Measurements from ENCODE around the gene PRDM10.
"Not testable (repeated sequence)": the region's sequence is repeated elsewhere in the genome, so short reads cannot be mapped to it uniquely, and the experiment has no call there.

The PRDM10 gene

DNA sequence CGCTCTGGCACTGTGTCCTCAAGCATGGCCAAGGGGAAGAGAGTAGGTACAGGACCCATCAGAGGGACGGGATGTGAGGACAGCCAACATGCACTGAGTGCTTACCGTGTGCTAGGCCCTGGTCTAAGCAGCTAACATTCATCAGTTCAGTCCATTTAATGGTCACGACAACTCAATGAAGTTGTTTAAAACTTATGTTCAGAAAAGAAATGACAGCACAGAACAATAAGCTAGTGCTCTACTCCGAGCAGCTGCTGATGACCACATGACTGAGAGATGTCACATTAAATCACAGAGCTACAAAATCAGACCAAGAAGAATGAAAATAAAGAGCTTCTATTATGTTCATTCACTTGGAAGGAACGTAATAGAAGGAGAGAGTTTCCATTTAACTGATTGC is 26.3 kb downstream of the PRDM10 start:
- no peak for DNase-seq (ENCODE audit: low read depth in 3 of 3)

DNA sequence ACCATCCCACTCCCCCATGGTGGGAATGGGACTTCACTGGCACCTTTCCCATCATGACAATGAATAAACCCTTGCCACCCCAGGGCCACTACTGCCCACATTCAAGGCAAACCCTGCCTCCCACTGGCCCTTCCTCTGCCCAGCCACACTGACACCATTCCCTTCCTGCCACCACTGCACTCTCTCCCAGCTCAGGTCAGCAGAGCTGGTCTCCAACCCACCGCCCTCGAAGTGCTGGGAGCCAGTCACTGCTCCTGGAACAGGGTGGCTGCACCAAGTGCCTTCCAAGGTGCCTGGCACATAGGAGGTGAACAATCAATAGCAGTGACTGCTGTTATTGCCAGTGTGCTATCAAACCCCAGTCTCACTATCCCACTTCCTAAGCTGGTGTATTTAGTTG is 27.1 kb downstream of the PRDM10 start:
- DNase-seq (ENCODE audit: low read depth in 3 of 3) = no peak

- no peak for DNase-seq (ENCODE audit: low read depth in 3 of 3)
Measured at GRCh38 chr11:129974672-129975071, 28.0 kb downstream of the PRDM10 start.

- DNase-seq (ENCODE audit: low read depth in 3 of 3) = no peak
Measured at GRCh38 chr11:129974237-129974636, 28.4 kb downstream of the PRDM10 start.

DNA sequence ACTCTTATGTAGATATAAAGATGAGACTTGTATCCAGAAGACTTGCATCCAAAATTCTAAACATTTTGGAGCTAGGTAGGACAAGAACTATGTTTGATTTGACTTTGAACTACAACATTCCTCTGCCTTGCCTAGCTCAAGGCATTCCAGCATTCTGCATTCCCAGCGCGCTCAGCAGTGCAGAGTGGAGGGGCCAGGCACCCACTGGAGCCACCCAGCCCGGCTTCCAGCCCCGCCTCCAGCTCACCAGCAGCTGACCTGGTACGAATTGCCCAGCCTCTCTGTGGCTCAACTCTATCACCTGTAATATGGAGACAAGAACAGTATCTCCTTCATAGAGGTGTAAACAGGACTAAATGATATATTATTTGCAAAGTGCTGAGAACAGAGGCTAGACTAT is 28.8 kb downstream of the PRDM10 start:
- DNase-seq (ENCODE audit: low read depth in 3 of 3) = no peak

GRCh38 chr11:129973068-129973467 is 29.6 kb downstream of the PRDM10 start:
- no peak for DNase-seq (ENCODE audit: low read depth in 3 of 3)

DNA sequence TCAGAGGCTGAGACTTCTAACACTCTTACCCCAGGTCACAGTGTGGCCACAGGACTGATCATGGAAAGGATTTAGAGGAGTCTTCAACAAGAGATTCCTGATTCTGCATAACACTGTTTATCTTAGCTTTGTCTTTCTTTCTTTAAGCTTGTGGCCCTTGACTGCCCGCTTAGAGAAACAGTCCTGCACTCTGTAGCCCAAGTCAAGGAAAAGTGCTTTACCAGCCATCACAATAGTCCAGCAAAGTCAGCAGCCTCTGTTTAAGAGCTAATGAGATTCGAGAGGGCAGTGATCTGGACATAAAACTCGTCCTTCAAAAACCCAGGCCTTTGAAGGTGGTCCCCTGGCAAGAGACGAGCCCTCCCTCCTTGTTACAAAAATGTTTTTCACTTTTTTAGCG is 30.0 kb downstream of the PRDM10 start:
- no peak for DNase-seq (ENCODE audit: low read depth in 3 of 3)

DNA sequence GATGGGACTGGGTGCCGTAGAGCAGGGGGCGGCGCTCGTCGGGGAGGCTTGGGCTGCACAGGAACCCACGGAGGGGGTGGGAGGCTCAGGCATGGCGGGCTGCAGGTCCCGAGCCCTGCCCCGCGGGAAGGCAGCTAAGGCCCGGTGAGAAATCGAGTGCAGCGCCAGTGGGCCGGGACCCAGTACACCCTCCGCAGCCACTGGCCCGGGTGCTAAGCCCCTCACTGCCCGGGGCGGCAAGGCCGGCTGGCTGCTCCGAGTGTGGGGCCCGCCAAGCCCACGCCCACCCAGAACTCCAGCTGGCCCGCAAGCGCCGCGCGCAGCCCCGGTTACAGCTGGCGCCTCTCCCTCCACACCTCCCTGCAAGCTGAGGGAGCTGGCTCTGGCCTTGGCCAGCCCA is 30.8 kb downstream of the PRDM10 start:
- not testable (repeated sequence) for DNase-seq (ENCODE audit: low read depth in 3 of 3)

- DNase-seq (ENCODE audit: low read depth in 3 of 3) = no peak
Measured at GRCh38 chr11:129969920-129970319, 32.7 kb downstream of the PRDM10 start.

DNA sequence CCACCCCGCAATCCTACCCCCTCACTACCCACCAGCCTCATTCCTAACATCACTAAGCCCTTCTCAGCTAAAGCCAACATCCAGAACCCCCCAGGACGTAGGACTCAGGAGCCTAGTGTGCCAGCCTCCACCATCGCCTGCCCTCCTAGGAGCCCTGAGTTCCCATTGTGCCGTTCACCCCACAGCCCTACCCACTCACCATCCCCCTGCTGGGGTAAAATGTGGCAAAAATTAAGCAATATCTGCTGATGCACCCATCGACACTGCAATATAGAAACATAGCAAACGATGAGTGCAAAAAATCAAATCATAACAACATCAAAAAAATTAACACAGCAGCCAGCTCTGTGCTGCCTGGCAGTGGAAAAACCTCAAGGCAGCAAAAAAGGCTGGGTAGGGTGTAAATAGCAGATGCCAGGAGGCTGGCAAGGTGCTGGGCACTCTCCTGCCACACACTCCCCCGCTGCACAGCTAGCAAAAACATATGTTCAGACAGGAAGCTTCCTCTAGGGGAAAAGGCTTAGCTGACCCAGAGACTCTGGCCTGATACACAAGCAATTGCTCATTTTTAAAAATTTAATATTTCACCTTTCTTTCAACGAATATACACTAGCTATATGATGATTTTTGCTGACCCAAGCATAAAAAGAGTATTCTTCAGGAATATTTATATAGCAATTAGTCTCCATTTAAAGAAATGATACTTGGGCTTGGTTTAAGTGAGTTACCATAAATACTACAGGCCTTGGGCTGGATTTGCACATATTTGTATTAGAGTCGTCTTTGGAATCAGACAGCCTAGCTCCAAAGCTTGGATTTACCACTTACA is 33.8 kb downstream of the PRDM10 start:
- no peak for DNase-seq (ENCODE audit: low read depth in 3 of 3)

DNA sequence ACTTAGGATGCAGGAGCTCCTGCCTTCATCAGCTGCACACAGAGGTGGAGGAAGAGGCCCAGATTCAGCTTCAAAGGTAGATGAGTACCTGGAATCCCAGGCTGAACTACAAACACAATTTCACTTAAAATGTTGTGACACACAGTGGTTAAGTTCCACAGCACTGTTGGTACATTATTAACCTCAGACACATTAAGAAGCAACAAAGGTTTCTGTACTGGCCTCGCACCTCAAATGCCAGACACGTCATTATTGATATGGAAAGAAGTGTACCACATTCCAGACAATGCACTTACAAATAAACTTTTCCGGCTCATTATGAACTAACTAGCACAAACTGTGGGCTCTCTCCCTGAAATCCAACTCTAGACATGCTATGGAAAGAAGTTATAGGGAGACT is 34.6 kb downstream of the PRDM10 start:
- no peak for DNase-seq (ENCODE audit: low read depth in 3 of 3)

GRCh38 chr11:129965248-129965647 is 37.4 kb downstream of the PRDM10 start:
- no peak for DNase-seq (ENCODE audit: low read depth in 3 of 3)

DNA sequence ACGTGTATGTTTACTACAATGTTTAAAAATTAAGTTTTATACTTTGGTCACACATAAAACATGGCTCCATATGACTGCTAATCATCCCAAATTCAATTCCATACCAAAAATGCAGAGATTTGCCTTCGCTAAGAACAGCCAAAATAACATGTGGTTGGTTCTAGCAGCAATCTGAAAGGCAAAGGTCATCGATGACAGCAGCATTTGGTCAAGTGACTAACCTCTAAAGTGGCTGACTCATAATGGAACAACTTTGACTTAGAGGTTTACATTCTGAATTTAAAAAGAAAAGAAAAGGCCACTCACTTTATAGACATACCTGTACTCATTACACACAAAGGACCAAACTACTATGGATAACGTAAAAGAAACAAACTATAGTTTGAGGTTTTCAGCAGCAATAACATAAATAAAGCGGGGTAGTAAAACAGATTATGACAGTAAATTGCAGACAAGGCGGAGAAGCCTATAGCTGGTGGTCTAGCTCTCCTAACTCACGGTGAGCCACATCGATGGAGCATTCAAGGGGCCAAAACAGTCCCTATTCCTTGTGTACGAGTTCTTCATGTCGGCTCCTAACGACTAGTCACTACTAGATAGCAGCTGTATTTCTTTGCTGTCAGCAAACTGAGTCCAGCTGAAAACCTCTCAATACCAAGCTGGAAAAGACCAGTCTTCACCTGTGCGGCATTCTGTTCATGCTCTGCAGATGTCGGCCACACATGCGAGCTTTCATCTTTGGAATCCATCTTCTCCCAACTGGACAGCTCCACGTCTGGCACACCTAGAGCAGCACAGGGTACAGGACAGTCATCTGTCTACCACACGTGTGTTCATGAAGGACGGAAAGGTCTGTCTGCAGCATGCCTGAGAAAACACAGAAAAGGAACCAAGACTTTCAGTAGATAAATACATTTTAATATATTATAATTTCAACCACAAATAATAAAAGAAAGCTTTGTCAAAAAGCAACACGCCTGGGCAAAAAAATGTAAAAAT is 42.1 kb downstream of the PRDM10 start:
- no peak for DNase-seq (ENCODE audit: low read depth in 3 of 3)

DNA sequence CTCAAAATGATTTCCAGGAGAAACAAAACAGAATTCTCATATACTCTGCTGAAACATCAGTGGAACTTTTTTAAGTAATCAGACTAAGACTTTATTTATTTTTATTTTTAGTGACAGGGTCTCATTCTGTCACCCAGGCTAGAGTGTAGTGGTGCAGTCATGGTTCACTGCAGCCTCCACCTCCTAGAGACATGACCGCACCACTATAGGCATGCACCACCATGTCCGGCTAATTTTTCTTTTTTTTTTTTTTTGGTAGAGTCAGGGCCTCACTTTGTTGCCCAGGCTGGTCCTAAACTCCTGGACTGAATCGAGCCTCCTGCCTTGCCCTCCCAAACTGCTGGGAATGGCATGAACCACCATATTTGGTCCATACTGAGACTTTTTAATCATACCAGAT is 42.9 kb downstream of the PRDM10 start:
- no peak for DNase-seq (ENCODE audit: low read depth in 3 of 3)

GRCh38 chr11:129955282-129955681 is 47.4 kb downstream of the PRDM10 start:
- no peak for DNase-seq (ENCODE audit: low read depth in 3 of 3)

GRCh38 chr11:129954703-129955102 is 47.9 kb downstream of the PRDM10 start:
- DNase-seq (ENCODE audit: low read depth in 3 of 3) = not testable (repeated sequence)

DNA sequence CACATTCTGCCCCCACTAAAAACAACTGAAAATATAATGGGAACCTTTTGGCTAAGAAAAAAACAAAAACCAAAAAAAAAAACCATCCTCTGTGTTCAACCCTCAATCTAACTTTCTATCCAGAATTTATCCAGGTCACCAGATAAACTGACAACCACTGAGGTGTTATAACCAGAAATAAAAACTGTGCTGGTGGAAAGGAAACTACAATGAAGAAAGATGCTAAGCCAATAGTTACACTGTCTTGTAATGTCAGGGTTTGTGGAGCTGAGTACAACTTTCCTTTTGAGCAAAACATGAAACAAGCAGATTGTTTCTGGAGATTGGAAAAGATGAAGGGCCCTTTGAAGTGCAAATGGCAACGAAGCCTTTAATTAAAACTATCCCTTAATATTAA is 50.8 kb downstream of the PRDM10 start:
- no peak for DNase-seq (ENCODE audit: low read depth in 3 of 3)

DNA sequence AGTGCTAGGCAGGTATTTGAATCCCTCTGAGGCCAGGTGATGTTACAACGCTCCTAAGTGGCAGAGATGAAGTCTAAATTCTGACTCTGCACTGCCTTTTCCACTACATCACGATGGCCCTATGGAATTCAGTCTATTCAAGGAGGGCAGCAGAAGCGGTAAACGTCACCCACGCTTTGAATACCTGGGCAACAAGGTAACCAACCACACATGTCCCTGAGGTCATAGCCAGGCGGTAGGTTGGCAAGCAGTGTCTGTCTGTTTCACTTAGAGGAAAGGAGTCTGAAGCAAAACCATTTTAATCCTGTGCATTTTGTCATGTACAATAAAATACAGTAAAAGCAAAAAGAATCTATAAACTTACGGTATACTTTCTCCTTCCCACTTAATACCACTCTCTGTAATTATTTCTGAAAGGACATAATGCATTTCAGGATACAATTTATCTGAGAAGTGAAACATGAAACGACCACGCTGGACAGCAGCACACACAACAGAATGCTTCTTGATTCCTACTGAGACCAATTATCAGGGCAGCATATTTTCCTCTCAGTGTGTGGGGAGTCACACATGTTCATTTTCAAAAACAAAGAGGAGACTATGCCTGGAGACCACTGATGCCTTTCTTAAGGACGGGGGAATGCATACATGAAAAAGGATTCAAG is 51.3 kb downstream of the PRDM10 start:
- DNase-seq (ENCODE audit: low read depth in 3 of 3) = no peak

GRCh38 chr11:129950101-129951091 is 52.2 kb downstream of the PRDM10 start:
- DNase-seq (ENCODE audit: low read depth in 3 of 3) = no peak

DNA sequence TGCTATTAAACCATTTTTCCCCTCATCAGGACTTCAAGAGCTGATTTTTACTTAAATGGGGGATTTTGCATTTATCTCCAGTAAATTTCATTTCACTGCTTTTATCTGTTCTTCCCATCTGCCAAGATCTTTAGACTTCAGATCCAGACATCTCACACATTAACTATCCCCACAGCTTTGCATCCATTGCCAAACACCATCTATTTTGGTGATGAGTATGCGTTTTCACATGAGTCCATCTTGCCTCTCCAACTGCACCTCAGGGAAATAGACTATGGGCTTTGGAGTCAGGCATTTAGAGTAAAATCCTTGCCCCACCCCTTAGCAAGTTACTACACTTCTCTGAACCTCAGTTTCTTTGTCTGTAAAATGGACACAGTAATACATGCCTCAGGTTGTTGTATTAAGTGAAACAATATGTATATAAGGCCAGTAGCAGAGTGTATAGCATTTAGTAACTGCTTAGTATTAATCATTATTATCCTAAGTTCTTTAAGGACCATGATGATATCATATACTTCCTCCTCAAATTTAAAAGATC is 53.6 kb downstream of the PRDM10 start:
- no peak for DNase-seq (ENCODE audit: low read depth in 3 of 3)

DNA sequence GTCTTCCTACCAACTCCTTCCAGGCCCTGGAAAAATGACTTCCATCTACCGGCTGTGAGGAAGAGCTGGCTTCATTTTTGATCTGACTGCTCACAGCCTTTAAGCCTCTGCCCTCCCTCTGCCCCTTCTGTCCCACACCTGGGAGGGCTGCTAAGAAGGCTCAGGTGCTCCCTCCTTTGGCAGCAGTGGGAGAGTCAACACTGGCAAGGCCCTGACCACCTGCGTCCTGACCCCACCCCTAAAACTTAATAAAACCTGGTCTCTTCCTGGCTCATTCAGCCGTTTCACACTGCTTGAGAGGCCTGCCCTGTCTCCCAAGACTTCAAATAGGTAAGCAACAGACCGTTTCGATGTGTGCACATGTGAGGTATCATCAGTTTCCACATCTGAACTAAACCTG is 55.2 kb downstream of the PRDM10 start:
- no peak for DNase-seq (ENCODE audit: low read depth in 3 of 3)

Data from stimulated activated CD4-positive, alpha-beta T cell treated with anti-CD3 and anti-CD28 coated beads, TNF-alpha, amount 100 ng/mL, for 48 hours (primary cell).